ENCODE measurements around the gene FLCN. TPM values are rescaled to one million over a fixed set of nuclear protein-coding genes. Genes with fewer than 3 reads are reported as not detected.

FLCN gene
- total RNA-seq, 4 donors from 2014 or later = 40.8 to 75.7 (median 56.0) TPM

DNA sequence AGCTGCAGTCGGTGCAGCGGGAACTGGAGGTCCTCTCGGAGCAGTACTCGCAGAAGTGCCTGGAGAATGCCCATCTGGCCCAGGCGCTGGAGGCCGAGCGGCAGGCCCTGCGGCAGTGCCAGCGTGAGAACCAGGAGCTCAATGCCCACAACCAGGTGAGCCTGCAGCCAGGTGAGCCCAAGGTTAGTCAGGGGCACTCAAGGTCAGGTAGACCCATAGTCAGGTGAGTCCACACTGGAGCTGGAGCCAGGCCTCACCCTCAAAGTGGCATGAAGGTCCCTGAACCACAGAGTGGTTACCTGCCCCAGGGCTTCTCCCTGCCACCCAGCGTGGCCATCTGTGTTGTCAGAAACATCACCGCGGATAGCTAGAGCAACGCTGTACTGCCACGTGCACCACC is 63.0 kb downstream of the FLCN start:
- ATAC-seq (ENCODE audit: low FRiP score) (no peak), DNase-seq (ENCODE audit: low spot score) (no peak)
- TF ChIP-seq, protein P1, sequence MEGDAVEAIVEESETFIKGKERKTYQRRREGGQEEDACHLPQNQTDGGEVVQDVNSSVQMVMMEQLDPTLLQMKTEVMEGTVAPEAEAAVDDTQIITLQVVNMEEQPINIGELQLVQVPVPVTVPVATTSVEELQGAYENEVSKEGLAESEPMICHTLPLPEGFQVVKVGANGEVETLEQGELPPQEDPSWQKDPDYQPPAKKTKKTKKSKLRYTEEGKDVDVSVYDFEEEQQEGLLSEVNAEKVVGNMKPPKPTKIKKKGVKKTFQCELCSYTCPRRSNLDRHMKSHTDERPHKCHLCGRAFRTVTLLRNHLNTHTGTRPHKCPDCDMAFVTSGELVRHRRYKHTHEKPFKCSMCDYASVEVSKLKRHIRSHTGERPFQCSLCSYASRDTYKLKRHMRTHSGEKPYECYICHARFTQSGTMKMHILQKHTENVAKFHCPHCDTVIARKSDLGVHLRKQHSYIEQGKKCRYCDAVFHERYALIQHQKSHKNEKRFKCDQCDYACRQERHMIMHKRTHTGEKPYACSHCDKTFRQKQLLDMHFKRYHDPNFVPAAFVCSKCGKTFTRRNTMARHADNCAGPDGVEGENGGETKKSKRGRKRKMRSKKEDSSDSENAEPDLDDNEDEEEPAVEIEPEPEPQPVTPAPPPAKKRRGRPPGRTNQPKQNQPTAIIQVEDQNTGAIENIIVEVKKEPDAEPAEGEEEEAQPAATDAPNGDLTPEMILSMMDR (IDR thresholded peaks at IDR 0.05) = no peak

- TF ChIP-seq, protein P1 (IDR thresholded peaks at IDR 0.05) = no peak
- no peak for ATAC-seq (ENCODE audit: low FRiP score)
- DNase-seq (ENCODE audit: low spot score) = no peak
Measured at GRCh38 chr17:17172990-17173389, 64.0 kb downstream of the FLCN start.

DNA sequence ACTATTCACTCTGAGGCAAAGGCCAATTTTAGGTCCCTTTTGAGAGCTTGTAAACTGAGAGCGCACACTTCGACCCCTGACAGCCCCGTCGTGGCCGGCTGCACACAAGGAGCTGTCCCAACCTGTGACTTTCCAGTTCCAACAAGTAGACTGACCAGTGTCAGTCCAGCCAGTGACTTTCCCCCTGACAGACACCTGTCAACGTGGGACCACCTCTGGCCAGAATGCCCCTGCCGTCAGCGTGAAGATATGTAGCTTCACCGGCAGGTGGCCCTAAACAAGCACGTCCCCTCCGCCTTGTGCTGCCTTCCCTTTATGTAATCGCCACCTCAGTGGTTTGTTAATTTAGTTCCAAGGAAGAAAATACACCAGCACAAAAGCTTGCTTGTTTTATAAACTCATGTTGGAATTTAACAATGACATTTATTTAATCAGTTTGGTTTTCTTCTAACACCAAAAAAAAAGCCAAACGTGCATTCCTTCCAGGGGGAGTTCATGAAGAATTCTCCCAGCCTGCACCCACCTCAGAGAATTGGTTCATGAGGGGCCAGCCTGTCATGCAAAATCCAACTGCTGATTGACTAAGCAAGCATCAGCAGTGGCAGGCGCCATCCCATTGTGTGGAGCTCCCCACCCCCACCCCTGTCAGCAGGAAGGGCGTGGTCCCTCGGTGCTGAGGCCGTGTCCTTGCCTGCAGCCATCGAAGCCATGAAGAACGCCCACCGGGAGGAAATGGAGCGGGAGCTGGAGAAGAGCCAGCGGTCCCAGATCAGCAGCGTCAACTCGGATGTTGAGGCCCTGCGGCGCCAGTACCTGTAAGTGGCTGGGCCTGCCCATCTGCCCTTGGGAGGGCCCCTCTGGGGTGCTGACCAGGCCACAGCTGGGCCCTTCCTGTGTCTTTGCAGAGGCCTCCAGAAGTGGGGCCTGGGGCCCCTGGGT is 64.7 kb downstream of the FLCN start:
- TF ChIP-seq, protein P1 (IDR thresholded peaks at IDR 0.05) = no peak
- no peak for DNase-seq (ENCODE audit: low spot score)
- ATAC-seq (ENCODE audit: low FRiP score) = no peak

DNA sequence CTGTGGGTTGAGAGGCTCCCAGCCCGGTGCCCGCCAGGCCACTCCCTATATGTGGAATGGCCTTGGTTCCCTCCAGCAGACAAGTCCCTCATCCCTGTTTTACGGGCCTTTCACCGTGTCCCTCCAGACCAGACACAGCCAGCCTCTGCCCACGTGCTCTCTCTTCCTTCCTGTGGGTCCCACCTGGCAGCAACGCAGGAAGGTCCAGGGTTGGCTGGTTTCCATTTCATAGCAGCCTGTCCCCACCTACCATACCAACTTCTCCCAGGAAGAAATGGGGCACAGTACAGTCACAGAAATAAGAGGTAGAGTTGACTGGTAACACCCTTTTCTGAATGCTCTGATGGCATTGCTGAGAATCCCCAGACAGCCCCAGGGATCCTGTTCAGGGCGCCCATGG is 65.8 kb downstream of the FLCN start:
- DNase-seq (ENCODE audit: low spot score) (no peak), ATAC-seq (ENCODE audit: low FRiP score) (no peak)
- TF ChIP-seq, protein P1 (IDR thresholded peaks at IDR 0.05) = no peak

GRCh38 chr17:17170346-17170985 is 66.5 kb downstream of the FLCN start:
- TF ChIP-seq, protein P1 (IDR thresholded peaks at IDR 0.05) = no peak
- no peak for DNase-seq (ENCODE audit: low spot score)

GRCh38 chr17:17169396-17169795 is 67.6 kb downstream of the FLCN start:
- DNase-seq (ENCODE audit: low spot score) = no peak
- TF ChIP-seq, protein P1 (IDR thresholded peaks at IDR 0.05) = no peak
- ATAC-seq (ENCODE audit: low FRiP score) = no peak

More at GRCh38 chr17:17170346-17170985, 66.5 kb downstream of the FLCN start:
- no peak for ATAC-seq (ENCODE audit: low FRiP score)
